Brain microvascular endothelial cell (primary cell): ENCODE measurements around the gene PARD3.
"Not testable (repeated sequence)": the region's sequence is repeated elsewhere in the genome, so short reads cannot be mapped to it uniquely, and the experiment has no call there.

ENCODE experiments used
- DNase-seq: peaks from one replicate; pipeline ENCODE4 v3.0.0-alpha.2; 2020
- H3K27ac ChIP-seq: fragments of 250-450 bp; sonication (Bioruptor Pico); 2 replicates; pipeline ENCODE4 v1.5.1; 2020; ENCODE audit warnings: mild to moderate bottlenecking, moderate library complexity
- H3K27me3 ChIP-seq: fragments of 250-450 bp; sonication (Bioruptor Pico); replicated peaks from 2 replicates; pipeline ENCODE4 v1.5.1; 2020; ENCODE audit warnings: mild to moderate bottlenecking
- H3K36me3 ChIP-seq: fragments of 250-450 bp; sonication (Bioruptor Pico); replicated peaks from 2 replicates; pipeline ENCODE4 v1.5.1; 2020; ENCODE audit warnings: mild to moderate bottlenecking
- H3K4me3 ChIP-seq: 2 replicates; pipeline ENCODE4 v1.5.1; 2011; ENCODE audit warnings: low read depth, mild to moderate bottlenecking, control low read depth, low read length, moderate library complexity
- CTCF ChIP-seq: IDR thresholded peaks from 2 replicates; pipeline ENCODE4 v1.5.1; 2011; ENCODE audit warnings: low read depth, mild to moderate bottlenecking, moderate library complexity, low read length, control low read depth, inconsistent platforms; ENCODE audit errors: missing control alignments
- in situ Hi-C: cut with HindIII; loops from 2 replicates; pipeline ENCODE4 v1.10.0; 2017; ENCODE audit warnings: low sequenced_read_pairs, low pct_ligation_motif_present

Gene PARD3

GRCh38 chr10:34844448-34844847, 29.4 kb upstream of the PARD3 start:
- DNase-seq: no peak
- no peak for TF ChIP-seq CTCF
- H3K27me3 ChIP-seq: no peaks in the 10 kb centered on the region
- H3K4me3 ChIP-seq: no peak overlapping the region
- in situ Hi-C loops: no loop called here
- H3K36me3 ChIP-seq: no peaks in the 10 kb centered on the region
- H3K27ac ChIP-seq: no peak overlapping the region

GRCh38 chr10:34843470-34843869, 28.4 kb upstream of the PARD3 start:
- DNase-seq, in situ Hi-C loops, H3K4me3 ChIP-seq, H3K27ac ChIP-seq, H3K36me3 ChIP-seq, H3K27me3 ChIP-seq: not testable (repeated sequence)

GRCh38 chr10:34838366-34838900, 23.3 kb upstream of the PARD3 start:
- DNase-seq: no peak
- in situ Hi-C loops: no loop called here
- Histone ChIP-seq H3K27ac (no peak overlapping the region), H3K4me3 (no peak overlapping the region), H3K27me3 (no peaks in the 10 kb centered on the region), H3K36me3 (no peaks in the 10 kb centered on the region)
- TF ChIP-seq CTCF: no peak

- H3K4me3 ChIP-seq: no peak overlapping the region
- no peak overlapping the region for H3K27ac ChIP-seq
- H3K27me3 ChIP-seq: no peaks in the 10 kb centered on the region
- H3K36me3 ChIP-seq: no peaks in the 10 kb centered on the region
- no peak for DNase-seq
- in situ Hi-C loops: no loop called here
- TF ChIP-seq CTCF: no peak
Measured at GRCh38 chr10:34835908-34836508, 20.9 kb upstream of the PARD3 start.

GRCh38 chr10:34834274-34834673, 19.2 kb upstream of the PARD3 start:
- no peak overlapping the region for H3K27ac ChIP-seq
- in situ Hi-C loops: no loop called here
- no peaks in the 10 kb centered on the region for H3K36me3 ChIP-seq
- no peaks in the 10 kb centered on the region for H3K27me3 ChIP-seq
- DNase-seq: no peak
- H3K4me3 ChIP-seq: no peak overlapping the region
- TF ChIP-seq CTCF: no peak

GRCh38 chr10:34830217-34830822, 15.2 kb upstream of the PARD3 start:
- Histone ChIP-seq H3K4me3 (no peak overlapping the region), H3K27me3 (no peaks in the 10 kb centered on the region), H3K36me3 (no peaks in the 10 kb centered on the region), H3K27ac (no peak overlapping the region)
- in situ Hi-C loops: no loop called here
- DNase-seq: no peak
- TF ChIP-seq CTCF: no peak
